NCI-H2081 treated with DMSO at 0.1 percent for 48 hours (cell line): ENCODE measurements around the gene POMZP3.
"Not testable (repeated sequence)": the region's sequence is repeated elsewhere in the genome, so short reads cannot be mapped to it uniquely, and the experiment has no call there.

Experiments
- DNase-seq: peaks from one replicate; lab custom pipeline; 2025; lab: John Stamatoyannopoulos, UW

The POMZP3 gene

GRCh38 chr7:76626989-76627642 lies at the start of gene POMZP3:
POMZP3 (minus strand) TSS chr7:76627279; CDS start chr7:76626064, 1,215 bp downstream.
- DNase-seq: not testable (repeated sequence)

- DNase-seq: not testable (repeated sequence)
Measured at GRCh38 chr7:76675783-76676182, 48.7 kb upstream of the POMZP3 start.

DNA sequence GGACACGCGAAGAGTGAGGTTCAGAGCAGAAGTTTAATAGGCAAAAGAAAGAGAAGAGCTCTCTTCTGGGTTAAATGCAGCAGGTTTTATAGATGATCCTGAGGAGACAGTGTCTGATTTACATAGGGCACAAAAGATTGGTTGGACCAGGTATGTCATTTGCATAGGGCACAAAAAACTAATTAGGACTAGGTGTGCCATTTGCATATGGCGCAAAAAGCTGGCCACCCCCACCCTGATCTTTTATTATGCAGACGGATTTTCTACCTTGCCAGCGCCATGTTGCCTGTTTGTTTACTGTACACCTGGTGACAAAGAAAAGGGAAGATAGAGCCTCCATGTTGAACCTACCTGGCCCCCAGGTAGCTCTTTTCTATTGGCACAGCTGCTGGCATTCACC lies 46.3 kb upstream of the POMZP3 start:
- DNase-seq: not testable (repeated sequence)

GRCh38 chr7:76659212-76659611 lies 32.1 kb upstream of the POMZP3 start:
- not testable (repeated sequence) for DNase-seq

GRCh38 chr7:76656425-76656824 lies 29.3 kb upstream of the POMZP3 start:
- DNase-seq: not testable (repeated sequence)

GRCh38 chr7:76642620-76643019 lies 15.5 kb upstream of the POMZP3 start:
- not testable (repeated sequence) for DNase-seq

- not testable (repeated sequence) for DNase-seq
Measured at GRCh38 chr7:76637061-76637691, 10.1 kb upstream of the POMZP3 start.

GRCh38 chr7:76626581-76626980 lies 498 bp downstream of the POMZP3 start:
- DNase-seq: not testable (repeated sequence)

GRCh38 chr7:76619439-76620190 lies 7.5 kb downstream of the POMZP3 start:
- not testable (repeated sequence) for DNase-seq

- not testable (repeated sequence) for DNase-seq
Measured at GRCh38 chr7:76613783-76614182, 13.3 kb downstream of the POMZP3 start.

DNA sequence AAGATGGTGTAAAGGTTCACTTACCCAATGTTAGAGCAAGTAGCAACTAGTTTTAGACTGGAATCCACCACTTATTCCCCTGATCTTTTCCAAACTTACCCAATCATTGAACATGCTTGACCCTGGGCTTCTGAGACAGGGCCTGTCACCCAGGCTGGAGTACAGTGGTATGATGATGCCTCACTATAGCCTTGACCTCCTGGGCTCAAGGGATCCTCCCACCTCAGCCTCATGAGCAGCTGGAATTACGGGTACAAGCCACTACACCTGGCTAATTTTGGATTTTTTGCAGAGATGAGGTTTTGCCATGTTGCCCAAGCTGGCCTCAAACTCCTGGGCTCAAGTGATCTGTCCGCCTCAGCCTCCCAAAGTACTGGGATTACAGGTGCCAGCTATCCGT lies 14.8 kb downstream of the POMZP3 start:
- DNase-seq: not testable (repeated sequence)

- not testable (repeated sequence) for DNase-seq
Measured at GRCh38 chr7:76609864-76610263, 17.2 kb downstream of the POMZP3 start.

DNA sequence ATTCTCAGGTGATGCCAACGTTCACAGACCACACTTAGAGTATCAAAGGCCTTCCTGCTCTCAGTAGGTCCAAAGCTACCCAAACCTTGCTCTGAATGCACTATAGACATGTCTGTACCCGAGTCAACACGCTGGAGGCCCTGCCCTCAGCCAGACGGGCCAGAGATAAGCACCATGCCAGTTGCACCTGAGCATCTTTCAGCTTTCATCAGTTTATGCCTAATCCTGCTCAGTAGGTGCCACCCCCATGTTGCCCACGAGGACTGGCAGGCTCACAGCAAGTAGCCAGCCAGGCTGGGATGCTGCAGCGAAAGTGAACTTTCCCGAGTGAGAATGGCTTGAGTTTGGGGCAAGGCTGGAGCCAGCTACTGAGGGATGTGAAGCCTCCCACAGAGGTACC lies 18.6 kb downstream of the POMZP3 start:
- not testable (repeated sequence) for DNase-seq

DNA sequence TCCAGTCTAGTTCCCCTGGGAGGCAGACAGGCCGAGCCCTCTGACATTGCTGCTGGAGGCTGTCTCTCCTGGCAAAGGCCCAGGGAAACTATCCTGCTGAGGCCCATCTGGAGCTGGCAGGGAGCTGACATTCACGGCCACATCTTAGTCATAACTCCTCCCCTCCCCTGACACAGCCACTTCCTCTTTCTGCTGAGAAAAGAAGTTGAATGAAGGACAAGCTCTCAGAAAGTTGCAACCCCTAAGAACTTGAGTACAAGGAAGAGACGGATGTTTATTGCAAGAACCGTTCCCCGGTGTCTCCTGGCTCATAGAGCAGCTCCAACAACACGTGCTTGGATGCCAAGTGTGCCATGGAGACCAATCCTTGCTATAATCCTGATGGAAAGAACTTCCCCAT lies 21.1 kb downstream of the POMZP3 start:
- not testable (repeated sequence) for DNase-seq

DNA sequence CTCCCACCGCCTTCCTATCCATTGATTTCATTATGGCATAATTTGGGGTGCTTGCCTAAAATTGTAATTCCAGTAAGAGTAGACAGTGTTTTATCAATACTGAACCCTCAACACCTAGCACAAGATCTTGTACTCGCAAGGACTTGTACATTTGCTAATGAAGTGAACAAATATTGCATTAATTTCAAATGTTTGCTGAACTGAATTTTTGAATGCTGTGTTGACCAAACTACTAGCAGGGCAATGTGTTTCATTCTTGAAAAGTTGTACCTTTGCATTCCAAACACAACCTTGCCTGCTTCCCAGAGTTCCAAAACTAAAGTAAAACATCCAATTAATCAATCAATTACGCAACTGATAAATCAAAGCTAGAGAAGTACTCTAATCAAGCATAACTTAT lies 26.4 kb downstream of the POMZP3 start:
- DNase-seq: not testable (repeated sequence)

DNA sequence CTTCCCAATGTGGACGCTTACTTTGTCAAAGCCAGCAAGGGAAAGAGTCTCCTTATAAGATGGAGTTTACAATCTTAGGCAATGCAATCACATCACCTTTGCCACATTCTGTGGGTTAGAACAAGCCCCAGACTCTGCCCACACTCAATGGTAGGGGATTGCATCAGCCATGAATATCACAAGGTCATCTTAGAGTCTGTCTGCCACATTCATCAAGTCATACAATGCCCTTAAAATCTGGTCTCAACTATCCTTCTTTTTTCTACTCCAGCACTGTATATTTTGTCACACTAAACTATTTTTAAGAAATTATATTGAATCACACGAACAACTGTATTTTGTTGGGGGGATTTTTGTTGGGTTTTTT lies 27.0 kb downstream of the POMZP3 start:
- not testable (repeated sequence) for DNase-seq

GRCh38 chr7:76598590-76599264 lies 28.4 kb downstream of the POMZP3 start:
- DNase-seq: not testable (repeated sequence)

GRCh38 chr7:76597288-76597687 lies 29.8 kb downstream of the POMZP3 start:
- not testable (repeated sequence) for DNase-seq

DNA sequence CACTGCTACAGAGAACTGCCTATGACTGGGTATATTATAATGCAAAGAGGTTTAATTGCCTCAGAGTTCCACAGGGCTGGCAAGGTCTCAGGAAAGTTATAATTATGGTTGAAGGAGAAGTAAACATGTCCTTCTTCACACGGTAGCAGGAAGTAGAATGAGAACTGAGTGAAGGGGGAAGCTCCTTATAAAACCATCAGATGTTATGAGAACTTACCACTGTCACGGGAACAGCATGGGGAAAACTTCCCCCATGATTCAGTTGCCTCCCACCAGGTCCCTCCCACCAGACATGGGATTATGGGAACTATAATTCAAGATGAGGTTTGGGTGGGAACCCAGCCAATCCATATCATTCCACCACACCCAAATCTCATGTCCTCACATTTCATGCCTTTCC lies 34.4 kb downstream of the POMZP3 start:
- DNase-seq: not testable (repeated sequence)

- not testable (repeated sequence) for DNase-seq
Measured at GRCh38 chr7:76591602-76592304, 35.3 kb downstream of the POMZP3 start.

DNA sequence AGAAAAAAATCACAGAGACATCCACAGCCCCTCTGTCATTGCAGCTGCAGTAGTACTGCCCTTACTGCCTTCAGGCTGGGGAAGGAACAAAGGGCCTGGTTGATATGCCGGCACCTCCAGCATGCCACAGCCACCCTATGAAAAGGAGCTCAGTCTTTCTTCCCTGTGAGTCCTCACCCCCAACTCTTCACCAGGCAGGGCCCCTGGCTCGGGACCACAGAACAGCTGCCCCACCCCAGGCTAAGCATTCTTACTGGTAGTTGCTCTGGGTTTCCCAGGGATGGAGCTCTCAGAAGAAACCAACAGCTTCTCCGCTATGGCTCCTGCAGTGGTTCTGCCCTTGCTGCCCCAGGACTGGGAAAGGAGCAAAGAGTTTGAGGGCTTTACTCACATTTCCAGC lies 36.0 kb downstream of the POMZP3 start:
- DNase-seq: not testable (repeated sequence)

DNA sequence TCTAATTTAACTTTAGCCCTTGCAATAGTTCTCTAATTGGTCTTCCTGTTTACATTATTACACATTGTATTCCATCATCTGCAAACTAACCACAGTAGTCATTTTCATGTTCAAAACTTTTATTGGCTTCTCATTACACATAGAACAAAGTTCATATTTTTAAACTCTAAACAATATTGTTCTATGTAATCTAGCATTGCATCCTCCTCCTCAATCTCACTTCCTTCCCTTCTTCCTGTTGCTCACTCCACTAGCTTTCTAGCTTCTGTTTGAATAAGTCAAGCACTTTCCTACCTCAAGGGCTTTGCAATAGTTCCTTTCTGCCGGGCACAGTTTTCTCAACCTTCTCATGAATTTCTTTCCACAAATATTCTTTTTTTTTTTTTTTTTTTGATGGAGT lies 38.5 kb downstream of the POMZP3 start:
- DNase-seq: not testable (repeated sequence)
